OCI-LY3 (cell line): ENCODE results near the gene JADE1.

Experiments used
- CTCF ChIP-seq: fragments of 200-600, 300-600 bp; sonication (generic); IDR thresholded peaks from 2 replicates; pipeline ENCODE4 v1.5.1; 2014; ENCODE audit warnings: antibody characterized with exemption, low read length, low read depth
- EZH2phosphoT487 ChIP-seq: fragments of 200-600 bp; shearing (Covaris generic); IDR thresholded peaks from 2 replicates; pipeline ENCODE4 v1.6.1; 2018; ENCODE audit warnings: antibody characterized with exemption, mixed run types, low read depth

GRCh38 chr4:128921954-128922353 lies 112.5 kb downstream of the JADE1 start:
- TF ChIP-seq CTCF (no peak), EZH2phosphoT487 (no peak)
